Measurements from ENCODE around the gene CMKLR1. TPM values are rescaled to one million over a fixed set of nuclear protein-coding genes. Genes with fewer than 3 reads are reported as not detected.

CMKLR1 gene
- total and polyA plus RNA-seq, 2 experiments from 2014 or later = 0.06 TPM; not detected in 1

- Histone ChIP-seq H3K4me1 (ENCODE audit: low read depth) (no peaks in the 10 kb centered on the region), H3K36me3 (no peaks in the 10 kb centered on the region), H3K4me3 (no peak overlapping the region), H3K9me3 (ENCODE audit: low read depth) (no peaks in the 10 kb centered on the region), H3K27me3 (no peaks in the 10 kb centered on the region), H3K27ac (no peak overlapping the region)
- no peak for TF ChIP-seq CTCF (IDR thresholded peaks at IDR 0.05; ENCODE audit: low read depth, low read length)
- DNase-seq (ENCODE audit: low read depth in 1 of 2, low spot score in 1 of 2) = no peak
Measured at GRCh38 chr12:108380382-108380781, 41.3 kb upstream of the CMKLR1 start.

- no peaks in the 10 kb centered on the region for H3K9me3 ChIP-seq (ENCODE audit: low read depth)
- H3K4me3 ChIP-seq = no peak overlapping the region
- H3K27me3 ChIP-seq = no peaks in the 10 kb centered on the region
- no peak for DNase-seq (ENCODE audit: low read depth in 1 of 2, low spot score in 1 of 2)
- no peak for TF ChIP-seq CTCF (IDR thresholded peaks at IDR 0.05; ENCODE audit: low read depth, low read length)
- no peaks in the 10 kb centered on the region for H3K4me1 ChIP-seq (ENCODE audit: low read depth)
- no peak overlapping the region for H3K27ac ChIP-seq
- no peaks in the 10 kb centered on the region for H3K36me3 ChIP-seq
Measured at GRCh38 chr12:108379823-108380222, 40.7 kb upstream of the CMKLR1 start.

- H3K9me3 ChIP-seq (ENCODE audit: low read depth) = no peaks in the 10 kb centered on the region
- no peaks in the 10 kb centered on the region for H3K27me3 ChIP-seq
- DNase-seq (ENCODE audit: low read depth in 1 of 2, low spot score in 1 of 2) = no peak
- no peak overlapping the region for H3K4me3 ChIP-seq
- no peak for TF ChIP-seq CTCF (IDR thresholded peaks at IDR 0.05; ENCODE audit: low read depth, low read length)
- no peak overlapping the region for H3K27ac ChIP-seq
- H3K4me1 ChIP-seq (ENCODE audit: low read depth) = no peaks in the 10 kb centered on the region
- H3K36me3 ChIP-seq = no peaks in the 10 kb centered on the region
Measured at GRCh38 chr12:108378926-108379325, 39.8 kb upstream of the CMKLR1 start.

GRCh38 chr12:108377260-108377659 is 38.1 kb upstream of the CMKLR1 start:
- H3K4me1 ChIP-seq (ENCODE audit: low read depth) = no peaks in the 10 kb centered on the region
- H3K36me3 ChIP-seq = no peaks in the 10 kb centered on the region
- H3K4me3 ChIP-seq = no peak overlapping the region
- DNase-seq (ENCODE audit: low read depth in 1 of 2, low spot score in 1 of 2) = no peak
- H3K9me3 ChIP-seq (ENCODE audit: low read depth) = no peaks in the 10 kb centered on the region
- H3K27ac ChIP-seq = no peak overlapping the region
- TF ChIP-seq CTCF (IDR thresholded peaks at IDR 0.05; ENCODE audit: low read depth, low read length) = no peak
- H3K27me3 ChIP-seq = no peaks in the 10 kb centered on the region

- H3K4me3 ChIP-seq = no peak overlapping the region
- H3K27ac ChIP-seq = no peak overlapping the region
- DNase-seq (ENCODE audit: low read depth in 1 of 2, low spot score in 1 of 2) = peak in 1 of 2 donors; percentile 29
- H3K36me3 ChIP-seq = no peaks in the 10 kb centered on the region
- H3K27me3 ChIP-seq = no peaks in the 10 kb centered on the region
- no peak for TF ChIP-seq CTCF (IDR thresholded peaks at IDR 0.05; ENCODE audit: low read depth, low read length)
- no peaks in the 10 kb centered on the region for H3K4me1 ChIP-seq (ENCODE audit: low read depth)
- H3K9me3 ChIP-seq (ENCODE audit: low read depth) = no peaks in the 10 kb centered on the region
Measured at GRCh38 chr12:108375986-108376663, 37.0 kb upstream of the CMKLR1 start.
